Measurements from ENCODE around the gene SH3BGRL2.
"Not testable (repeated sequence)": the region's sequence is repeated elsewhere in the genome, so short reads cannot be mapped to it uniquely, and the experiment has no call there.

The SH3BGRL2 gene

DNA sequence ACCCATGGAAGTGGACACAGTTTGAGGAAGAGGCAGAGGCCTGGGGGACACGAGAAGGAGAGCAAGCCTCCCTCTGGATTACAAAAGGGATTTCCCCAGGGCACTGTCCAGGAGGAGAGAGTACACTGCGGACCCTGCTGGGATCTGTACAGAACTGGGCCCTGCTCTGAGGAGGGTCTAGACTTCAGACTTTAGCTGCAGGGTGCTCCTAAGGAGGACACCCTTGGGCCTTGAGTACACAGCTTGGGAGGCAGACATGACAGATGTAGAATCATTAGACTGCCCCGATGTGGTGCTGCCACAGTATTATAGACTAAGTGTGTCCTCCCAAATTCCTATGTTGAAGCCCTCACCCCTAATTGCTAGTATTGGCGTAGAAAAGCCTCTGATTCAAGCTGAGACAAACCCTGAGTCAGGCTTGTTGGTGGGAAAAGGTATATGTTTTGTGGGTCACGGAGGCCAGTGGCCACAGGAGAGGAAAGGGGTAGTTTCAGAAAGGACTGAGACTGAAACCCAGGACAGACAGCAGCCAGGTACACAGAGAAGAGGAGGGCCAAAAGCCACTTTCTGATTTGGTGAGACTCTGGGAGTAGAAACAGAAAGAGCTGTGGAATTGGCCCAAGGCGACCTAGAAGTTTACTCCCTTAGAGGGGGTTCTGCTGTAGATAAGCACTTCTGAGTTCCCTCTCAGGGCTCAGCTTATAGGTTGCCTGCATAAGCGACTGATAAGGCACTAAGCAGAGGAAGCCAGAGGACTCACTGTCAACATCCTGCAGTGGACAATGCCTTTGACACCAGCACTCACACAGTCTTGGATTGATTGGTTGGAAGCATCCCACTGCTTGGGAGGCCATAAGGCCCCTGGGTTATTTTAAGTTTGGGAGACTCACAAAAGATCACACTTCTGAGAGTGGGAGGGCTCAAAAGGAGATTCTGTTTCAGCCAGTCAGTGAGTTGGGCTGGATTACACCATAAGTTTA is 16.5 kb upstream of the SH3BGRL2 start:
- DNase-seq: no peak

DNA sequence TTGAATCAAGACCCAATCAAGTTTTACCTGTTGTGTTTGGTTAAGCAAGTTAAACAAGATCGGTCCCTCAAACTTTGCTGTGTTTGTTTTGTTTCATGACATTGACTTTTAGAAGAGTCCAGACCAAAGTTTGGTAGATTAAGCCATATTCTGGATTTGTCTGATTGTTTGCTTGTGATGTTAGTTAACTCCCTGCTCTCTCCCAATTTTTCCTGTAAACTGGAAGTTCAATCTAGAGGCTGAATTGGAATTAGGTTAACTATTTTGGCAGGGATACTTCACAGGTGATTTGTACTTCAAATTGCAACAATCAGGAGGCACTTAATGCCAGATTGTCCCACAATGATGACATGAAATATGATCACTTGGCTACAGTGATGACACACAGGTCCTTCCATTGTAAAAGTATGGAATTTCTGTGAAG is 13.6 kb upstream of the SH3BGRL2 start:
- DNase-seq: no peak

DNA sequence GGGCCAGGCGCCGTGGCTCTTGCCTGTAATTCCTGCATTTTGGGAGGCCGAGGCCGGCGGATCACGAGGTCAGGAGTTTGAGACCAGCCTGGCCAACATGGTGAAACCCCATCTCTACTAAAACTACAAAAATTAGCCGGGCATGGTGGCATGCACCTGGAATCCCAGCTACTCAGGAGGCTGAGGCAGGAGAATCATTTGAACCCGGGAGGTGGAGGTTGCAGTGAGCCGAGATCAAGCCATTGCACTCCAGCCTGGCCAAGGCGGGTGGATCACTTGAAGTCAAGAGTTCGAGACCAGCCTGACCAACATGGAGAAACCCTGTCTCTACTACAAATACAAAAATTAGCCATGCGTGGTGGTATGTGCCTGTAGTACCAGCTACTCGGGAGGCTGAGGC is 12.7 kb upstream of the SH3BGRL2 start:
- DNase-seq: not testable (repeated sequence)

DNA sequence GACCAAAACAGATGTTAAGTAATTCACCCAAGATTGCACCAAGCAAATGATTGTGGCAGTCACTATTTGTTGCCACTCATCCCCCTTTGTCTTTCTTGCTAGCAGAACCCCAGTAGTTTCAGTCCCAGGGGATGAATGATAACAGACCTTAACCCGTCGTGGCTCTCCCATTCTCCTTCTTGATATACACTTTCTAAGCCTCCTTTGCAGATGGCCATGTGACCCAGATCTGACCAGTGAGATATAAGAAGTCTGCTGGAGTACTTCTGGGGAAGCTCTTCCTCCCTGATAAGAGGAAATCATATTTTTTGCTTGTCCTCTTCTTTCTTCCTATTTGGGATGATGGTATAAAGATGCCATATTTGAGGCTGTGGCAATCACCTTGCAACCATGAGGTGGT is 9.6 kb upstream of the SH3BGRL2 start:
- DNase-seq: no peak

DNA sequence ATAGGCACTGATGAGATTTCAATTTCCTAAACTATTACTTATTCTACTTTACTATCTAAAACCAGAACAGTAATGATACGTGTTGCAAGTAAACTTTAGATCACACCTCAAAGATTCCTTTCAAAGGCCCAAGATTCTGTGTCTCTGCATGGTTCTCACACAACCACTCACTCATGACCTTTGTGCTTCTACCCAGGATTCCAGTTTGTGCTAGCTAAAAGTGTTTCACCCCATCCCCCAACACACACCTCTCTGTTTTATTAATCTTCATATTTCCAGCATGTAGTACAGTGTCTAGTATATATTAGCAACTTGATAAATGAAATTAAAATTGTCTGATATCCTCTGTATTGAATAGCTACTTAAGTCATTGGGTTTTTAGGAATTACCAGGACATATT is 8.8 kb upstream of the SH3BGRL2 start:
- no peak for DNase-seq

DNA sequence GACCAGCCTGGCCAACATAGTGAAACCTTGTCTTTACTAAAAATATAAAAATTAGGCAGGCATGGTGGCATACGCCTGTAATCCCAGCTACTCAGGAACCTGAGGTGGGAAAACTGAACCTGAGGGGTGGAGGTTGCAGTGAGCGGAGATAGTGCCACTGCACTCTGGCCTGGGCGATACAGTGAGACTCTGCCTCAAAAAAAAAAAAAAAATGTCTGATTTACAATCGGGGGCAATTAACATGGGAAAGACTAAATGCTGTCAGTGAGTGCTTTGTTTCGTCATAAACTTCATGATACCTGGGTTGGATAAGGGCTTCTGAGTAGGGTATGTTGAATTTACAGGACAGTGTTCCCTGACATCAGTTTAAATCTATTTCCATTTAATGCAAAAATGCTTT is 8.0 kb upstream of the SH3BGRL2 start:
- no peak for DNase-seq

DNA sequence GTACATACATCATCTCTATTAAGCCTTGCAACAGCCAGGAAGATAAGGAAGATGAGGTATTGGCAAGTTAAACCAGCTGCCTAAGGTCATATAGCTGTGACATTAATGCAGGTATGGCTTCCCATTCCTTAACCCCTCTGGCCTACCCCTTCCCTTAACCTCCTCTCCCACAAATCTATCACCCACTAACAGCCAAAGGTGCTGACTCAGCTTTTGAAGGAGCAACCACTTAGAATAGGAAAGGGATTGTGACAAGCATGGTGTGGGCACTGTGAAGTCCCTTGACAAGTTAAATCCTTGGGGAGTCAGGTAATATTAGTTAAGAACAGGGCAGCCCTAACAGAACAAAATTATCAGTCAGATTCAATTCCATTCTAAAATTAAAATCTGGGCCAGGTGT is 5.4 kb upstream of the SH3BGRL2 start:
- no peak for DNase-seq

DNA sequence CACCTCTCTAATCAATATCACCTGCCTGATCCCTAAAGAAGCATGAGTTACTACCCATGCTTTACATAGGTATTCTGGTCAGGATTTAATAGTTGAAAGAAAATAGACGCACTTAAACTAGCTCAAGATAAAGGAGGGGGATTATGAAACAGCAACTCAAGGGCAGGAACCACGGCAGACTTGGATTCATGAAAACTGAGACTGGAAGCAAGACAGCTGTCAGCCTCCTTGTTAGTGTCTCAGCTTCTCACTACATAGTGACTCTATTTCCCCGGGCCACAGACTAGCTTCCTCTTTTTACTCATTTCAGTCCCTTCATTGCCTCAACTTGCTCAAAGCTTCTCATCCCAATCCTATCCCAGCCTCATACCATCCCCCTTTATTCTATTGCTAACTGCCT is 4.3 kb upstream of the SH3BGRL2 start:
- no peak for DNase-seq

DNA sequence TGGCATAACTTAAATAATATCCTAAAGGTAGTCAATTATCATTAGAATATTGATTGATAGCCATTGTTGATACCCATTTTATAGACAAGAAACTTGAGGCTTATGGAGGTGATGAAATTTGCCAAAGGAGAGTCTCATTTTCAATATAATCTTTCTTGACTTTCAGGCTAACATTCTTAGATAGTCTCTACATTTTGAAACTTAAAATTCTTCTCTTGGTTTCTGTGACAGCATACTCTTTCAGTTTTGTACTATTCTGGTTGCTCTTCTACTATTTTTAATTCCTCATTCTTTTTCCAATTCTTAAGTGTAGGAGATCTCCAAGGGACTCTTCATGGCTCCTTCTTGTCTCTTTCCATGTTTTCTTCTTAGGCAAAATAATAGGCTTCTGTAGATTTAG is 3.7 kb upstream of the SH3BGRL2 start:
- DNase-seq: no peak

DNA sequence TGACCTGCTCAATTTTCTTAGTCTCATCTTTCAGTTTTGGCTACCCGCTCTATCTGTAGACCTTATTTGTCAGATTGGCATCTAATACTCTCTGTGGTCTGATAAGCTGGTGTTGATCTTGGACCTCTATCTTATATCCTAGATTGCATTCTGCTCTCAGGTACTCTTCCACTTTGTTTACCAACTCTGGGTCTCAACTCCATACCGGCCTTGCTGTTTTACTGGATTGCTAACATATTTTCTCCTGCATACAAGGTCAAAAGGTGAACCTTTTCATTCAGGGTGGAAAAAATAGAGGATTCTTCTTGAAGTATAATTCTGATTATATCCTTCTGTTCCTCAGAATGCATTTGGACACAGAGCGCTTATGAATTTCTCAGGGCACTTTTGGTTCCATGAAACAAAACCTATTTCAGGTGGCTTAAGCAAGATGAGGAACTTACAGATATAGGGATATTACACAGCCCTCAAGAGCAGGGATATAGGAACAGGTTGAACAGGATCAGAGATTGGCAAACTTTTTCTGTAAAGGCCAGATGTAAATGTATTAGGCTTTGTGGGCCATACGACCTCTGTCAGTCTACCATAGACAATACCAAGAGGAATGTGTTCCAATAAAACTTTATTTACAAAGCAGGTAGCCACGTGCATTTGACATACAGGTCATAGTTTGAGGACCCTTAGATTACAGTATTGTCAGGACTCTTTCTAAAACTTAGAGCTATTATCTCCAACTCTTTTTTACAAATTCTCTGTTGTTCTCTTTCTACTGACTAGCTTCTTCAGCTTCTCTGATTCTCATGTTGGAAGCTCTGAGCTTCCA is 2.5 kb upstream of the SH3BGRL2 start:
- DNase-seq: no peak

DNA sequence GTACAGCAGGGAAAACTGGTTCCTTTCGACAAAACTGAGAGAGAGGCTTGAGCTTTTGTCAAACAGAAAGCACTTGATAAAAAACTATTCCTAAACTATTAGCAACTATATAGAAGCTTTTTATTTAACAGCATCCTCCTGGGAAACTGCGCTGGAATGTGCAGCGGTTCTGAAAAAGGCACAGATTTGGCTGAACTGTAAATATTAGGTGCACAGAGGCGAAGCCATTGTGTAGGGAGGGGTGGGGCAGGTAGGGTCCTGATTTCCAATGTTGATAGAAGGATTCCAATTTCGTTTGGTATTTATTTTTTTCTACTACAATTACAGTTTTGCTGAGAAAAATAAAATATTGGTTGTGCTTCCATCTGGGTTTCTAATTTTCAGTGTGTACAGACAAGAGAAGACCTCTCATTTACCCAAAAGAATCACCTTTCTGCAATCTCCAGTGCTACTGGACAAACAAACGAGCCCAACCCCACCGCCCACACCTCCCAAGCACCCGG is 698 bp upstream of the SH3BGRL2 start:
- no peak for DNase-seq

DNA sequence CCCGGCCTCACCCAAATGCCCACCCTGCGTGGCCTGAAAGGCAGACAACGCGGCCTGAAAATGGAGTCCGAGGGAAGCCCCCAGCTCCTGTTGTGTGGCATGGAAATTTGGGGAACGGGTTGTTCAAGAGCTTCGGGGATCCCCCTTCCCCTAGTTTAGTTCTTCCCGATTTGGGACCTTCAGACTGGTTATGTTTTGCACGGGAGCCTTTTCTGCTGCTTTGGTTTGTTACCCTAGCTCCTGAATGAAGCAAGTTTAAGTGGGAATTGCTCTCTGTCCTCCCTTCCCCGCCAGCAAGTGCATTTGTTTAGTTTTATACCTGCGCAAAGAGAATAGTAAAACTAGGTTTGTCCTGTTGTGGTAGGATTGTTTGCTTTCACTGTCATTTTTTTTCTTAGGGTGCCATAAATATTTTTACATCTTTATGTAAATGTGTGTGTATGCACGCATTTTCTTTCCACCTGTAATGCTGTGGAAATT is 604 bp downstream of the SH3BGRL2 start:
- DNase-seq: no peak

DNA sequence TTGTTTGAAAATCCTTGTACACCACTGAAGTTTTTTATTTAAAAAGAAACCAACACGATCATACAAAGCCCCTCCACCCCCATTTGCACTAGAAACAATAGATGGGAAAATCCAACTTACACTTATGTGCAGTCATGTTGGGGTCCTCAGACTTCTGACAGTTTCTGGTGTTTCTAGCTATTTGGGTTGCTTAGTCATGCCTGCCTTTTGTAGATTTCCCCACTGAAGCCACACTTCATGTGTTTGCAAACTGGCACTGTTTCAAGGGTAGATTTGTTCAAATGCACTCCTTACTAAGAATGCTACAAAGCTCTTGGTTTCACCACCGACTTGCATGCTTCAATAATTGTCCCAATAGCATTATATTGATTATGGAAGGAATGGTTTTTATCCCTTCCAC is 1.5 kb downstream of the SH3BGRL2 start:
- DNase-seq: no peak

DNA sequence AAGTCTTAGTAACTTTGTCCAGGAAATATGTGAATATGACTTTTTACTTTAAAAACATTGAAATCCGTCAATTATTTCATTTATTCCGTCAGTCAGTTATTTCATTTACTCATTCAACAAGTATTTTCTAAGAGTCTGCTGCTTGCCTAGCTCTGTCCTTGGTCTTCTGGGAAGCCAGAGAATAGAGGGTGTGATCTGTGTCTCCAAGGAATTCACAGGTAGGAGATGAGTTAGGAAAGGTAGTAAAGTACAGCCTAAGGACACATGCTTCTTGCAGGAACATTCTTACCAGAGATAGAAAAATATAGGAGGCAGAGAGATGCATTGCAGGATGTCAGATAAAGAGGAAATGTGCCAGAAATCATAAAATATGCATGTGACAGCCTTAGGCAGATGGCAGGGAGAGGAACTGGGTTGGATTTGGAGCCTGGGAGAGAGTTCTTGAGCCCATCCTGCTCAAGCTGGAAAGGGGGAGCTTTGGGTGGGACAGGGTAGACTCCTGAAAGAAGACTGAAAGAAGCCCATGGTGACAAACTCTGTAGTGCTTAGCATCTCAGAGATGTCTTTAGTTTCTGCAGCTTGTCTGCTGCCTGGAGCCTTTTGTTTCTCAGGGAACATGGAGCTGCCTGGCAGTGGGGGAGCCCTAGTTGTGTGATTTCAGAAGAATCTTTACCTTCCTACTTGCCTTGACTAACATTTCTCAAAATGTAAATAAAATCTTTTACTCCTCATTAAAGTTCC is 3.5 kb downstream of the SH3BGRL2 start:
- DNase-seq: no peak

DNA sequence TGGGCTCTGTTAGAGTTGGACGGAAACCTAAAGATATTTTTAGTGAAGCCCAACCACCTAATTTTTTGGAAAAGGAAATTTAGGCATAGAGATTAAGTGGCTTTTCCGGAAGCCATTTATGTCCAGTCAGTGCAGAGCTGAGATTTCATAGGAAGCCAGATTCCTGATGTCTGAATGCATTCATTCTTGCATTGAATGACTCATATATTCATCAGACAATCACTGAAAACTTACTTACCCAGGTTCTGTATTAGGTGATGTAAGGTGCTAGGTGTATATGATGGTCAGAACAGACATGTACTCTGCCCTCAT is 4.1 kb downstream of the SH3BGRL2 start:
- no peak for DNase-seq

DNA sequence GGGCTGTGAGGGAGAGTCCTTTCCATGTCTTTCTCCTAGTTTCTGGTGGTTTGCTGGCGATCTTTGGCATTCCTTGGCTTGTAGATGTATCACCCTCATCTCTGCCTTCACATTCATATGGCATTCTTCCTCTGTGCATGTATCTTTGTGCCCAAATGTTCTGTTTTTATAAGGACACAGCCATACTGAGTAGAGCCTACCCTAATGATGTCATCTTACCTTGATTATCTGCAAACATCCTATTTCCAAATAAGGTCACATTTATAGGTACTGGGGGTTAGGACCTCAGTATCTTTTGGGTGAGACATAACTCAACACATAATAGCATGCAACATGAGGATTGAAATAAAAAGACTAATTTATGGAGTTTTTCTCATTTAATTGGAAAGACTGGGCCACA is 5.5 kb downstream of the SH3BGRL2 start:
- no peak for DNase-seq

DNA sequence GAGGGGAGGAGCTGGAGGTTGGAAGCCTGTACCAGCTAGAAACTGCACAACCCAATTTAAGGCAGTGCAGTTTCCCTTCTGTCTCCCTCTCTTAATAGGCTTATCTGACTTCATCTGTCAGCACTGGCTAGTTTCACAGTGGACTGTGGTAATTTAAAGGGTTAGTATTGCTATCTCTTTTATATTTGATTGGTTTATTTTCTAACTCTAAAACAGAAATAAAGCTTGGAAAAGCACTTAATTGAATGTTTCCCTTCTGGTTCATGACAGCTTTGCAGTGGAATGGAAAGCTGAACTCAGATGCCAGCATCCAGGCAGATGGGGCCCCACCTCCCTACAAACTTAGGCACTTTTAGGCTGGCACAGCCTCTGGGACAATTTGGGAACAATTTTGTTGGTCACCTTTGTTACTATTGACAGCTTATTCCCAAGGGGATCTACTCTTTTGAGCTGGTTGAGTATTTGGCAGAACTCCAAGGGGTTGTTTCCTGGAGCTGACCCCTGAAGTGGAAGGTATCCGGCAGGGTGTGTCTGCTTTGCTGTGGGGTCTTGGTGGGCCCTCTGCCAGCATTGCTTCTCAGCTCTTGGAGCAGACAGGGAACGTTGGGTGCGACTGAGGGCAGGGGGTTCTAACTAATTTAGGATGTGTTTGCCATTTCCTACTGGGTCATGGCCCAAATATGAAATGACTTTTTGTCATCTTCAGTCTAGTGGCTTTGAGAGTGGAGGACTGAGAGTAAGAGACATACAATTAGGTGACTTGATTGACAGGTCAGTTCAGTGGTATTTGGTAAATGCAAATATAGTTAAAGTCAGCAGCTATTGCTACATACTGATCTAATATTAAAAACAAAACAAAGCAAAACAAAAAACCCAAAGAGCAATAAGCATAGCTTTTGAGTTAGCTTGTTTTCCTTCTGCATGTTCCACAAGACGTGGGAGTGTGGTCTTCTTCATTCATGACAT is 9.3 kb downstream of the SH3BGRL2 start:
- DNase-seq: no peak

DNA sequence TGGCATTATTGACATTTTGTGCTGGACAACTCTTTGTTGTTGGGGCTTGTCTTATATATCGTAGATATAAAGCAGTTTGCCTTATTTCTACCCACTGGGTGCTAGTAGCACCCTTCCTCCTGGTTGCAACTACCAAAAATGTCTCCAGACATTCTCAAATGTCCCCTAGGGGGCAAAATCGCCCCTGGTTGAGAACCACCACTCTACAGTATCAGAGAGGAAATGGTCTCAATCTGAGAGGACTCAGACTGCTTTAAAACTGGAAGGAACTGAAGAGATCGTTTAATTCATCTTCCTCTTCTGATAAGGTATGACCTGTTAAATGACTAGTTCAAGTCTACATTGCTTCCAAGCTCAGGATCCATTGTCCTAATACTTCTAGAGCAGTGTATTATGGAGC is 14.9 kb downstream of the SH3BGRL2 start:
- DNase-seq: no peak

DNA sequence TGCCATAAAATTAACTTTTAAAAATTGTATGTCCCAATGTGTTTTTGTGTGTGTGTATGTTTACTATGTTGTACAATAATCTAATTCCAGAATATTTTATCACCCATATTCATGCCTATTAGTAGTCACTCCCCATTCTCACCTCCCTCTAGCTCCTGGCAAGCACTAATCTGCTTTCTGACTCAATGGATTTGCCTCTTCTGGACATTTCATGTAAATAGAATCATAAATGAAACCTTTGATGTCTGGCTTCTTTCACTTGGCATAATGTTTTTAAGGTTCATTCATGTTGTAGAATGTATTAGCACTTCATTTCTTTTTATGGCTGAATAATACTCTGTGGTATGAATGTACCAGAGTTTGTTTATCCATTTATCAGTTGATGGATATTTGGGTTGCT is 15.4 kb downstream of the SH3BGRL2 start:
- no peak for DNase-seq

DNA sequence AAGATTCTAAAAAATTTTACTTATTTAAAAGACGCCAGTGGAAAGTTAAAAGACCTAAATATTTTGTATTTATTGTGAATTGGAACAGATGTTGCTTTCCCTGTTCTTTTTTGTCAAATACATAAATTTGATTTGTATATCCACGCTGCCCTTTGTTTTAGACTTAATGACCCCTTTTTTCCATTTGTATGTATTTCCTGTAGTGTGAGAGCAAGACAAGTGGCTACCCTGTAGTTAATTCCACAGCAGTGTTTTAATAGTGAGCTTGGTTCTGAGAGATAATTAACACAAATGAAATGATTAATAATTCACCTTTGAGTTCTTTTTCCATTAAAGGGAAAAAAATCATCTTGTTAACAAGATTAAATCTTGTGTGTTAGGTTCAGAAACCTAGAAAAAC is 16.6 kb downstream of the SH3BGRL2 start:
- no peak for DNase-seq

DNA sequence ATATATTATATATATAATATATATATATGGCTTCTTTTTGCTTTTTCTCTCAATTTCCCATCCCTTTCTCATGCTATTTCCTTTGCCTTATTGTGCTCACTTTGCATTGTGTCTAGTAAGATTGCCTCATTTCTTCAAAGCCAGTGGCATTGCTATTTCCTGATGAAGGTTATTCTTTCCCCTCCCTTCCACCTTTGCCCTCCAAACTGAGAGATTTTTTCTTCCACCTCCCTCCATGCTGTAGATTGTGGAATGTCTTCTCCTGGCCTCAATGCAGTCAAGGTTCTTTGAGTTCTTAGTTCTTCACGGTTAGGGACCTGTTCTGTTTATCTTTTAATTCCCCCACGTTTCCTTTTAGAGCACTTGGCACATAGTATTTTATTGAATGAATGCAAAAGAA is 17.2 kb downstream of the SH3BGRL2 start:
- no peak for DNase-seq

DNA sequence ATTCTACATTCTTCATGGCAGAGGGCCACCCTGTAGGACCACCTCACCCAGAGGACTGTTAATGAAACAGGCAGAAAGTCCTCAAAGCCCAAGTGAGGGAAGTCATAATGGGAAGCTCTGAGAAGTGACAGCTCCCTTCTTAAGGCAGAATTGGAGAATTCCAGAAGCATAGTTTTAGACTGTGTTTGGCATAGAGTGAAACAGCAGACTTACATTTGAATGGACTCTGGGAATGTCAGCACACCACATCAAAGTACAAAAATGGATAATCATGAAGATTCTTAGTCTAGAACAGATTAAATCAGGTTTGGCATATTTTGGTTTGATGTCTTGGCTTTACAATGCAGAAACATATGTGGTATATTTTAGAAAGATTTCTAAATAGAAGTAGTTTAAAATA is 17.9 kb downstream of the SH3BGRL2 start:
- no peak for DNase-seq
